ENCODE data around the gene RBM18.

RBM18 gene

DNA sequence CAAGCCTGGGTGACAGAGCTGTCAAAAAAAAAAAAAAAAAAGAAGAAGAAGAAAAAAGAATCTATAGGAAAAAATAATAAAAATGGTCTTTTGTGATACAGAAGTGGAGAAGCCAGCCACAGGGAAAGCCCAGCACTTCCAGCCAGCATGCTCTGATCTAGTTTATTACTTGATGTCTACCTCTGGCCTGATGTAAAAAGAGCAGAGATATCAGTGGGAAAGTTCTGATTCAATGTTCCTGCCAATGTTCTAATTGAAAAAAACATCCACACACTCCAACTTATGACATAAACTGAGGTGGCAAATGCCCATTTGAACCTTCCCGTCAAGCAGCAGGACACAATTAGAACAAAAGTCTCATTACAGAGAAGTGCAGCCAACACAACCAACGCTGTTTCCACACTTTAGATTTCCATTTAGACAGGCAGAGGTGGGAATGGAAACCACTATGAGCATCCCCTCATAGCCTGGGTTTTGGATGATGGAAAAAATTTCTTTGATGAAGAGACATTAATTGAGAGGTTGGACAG lies 5.7 kb downstream of the RBM18 start:
- no peak for DNase-seq

GRCh38 chr9:122256206-122256605 lies 8.4 kb downstream of the RBM18 start:
- DNase-seq = no peak

- no peak for DNase-seq
Measured at GRCh38 chr9:122254761-122255160, 9.9 kb downstream of the RBM18 start.

- DNase-seq = no peak
Measured at GRCh38 chr9:122252796-122253195, 11.8 kb downstream of the RBM18 start.

DNA sequence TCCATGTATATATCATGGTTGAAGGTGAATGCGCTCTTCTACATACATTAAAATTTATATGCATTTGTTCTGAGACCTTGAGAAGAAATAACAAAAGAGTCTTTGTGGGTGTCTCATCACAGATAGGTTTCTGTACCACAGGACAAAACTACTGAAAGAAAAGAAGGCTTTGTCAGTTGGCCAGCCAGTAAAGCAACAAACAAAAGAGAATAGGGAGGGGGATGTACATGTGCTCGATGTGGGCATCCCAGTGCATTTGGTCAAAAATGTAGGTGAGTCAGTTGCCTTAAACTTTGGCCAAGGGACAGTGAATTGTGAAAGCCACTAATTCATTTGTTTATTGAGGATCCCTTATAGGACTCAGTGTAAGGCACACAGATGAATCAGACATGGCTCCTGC lies 13.3 kb downstream of the RBM18 start:
- no peak for DNase-seq

DNA sequence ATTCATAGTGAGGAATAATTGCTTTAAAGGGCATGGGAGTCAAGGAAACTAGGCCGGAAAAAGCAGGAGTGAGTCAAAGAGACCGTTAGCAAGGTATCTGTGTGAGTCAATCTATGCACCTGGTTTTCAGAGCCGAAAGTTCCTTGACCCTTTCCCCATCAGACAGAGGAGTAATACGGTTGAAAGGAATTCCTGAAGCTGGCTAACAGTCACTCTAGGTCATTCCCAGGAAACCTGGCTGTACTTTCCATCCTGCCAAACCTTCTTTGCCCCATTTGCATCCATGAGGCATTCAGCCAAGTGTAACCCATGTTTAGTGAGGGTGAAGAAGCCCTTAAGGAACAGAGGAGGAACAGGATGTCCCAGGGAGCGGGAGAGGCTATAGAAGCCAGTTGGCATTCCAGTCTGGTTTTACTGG lies 16.2 kb downstream of the RBM18 start:
- DNase-seq = no peak

- no peak for DNase-seq
Measured at GRCh38 chr9:122246666-122247065, 18.0 kb downstream of the RBM18 start.

DNA sequence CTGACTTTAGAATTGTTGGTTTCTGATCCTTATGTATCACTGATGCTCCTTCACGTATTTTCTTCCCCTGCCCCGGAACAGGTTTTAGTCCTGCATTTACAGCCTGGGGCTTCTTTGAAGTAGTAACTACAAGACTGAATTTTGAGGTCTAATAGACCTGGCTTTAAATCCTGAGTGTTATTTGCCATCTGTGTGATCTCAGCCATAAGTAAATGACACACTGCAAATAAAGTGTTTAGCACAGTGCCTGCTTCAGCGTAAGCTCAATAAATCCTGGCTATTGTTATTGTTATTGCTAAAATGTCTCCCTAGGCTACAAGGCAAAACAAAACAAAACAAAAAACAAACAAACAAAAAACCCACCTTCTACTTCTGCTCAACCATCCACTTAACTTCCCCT lies 20.3 kb downstream of the RBM18 start:
- DNase-seq = no peak

DNA sequence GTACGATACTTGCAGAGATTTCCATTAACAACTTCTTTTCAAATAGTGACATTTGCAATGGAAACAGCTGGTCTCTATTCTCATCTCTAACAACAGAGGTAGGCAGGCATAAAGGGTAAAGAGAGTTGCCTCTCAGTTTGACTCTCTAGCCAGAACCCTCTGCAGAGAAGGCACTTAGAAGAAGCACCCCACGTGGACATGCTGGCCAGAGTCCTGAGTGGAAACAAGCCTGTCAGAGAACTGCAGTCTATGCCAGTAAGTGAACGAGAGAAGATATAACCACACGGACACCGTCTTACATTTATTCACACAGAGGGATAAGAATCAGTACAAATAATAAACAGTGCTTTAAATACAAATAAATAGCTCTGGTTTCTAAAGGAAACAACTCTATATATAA lies 24.9 kb downstream of the RBM18 start:
- DNase-seq = no peak

DNA sequence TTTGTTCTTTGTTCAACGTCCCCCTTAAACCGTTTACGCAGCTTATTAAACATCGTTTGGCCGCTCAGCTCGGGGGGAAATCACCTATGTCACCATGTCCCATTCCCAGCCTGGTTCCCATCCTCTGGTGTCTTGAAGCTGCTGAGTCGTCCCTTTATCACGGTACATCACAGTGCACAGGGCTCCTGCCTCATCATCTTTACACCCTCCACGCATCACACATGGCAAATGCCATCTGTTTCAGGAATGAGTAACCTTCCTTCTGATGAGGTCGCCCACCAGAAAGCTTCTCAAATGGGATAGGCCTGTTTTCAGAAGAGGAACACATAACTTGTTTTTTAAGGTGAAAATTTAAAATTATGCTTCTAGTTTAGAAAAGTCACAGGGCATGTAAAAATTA lies 28.0 kb downstream of the RBM18 start:
- no peak for DNase-seq

DNA sequence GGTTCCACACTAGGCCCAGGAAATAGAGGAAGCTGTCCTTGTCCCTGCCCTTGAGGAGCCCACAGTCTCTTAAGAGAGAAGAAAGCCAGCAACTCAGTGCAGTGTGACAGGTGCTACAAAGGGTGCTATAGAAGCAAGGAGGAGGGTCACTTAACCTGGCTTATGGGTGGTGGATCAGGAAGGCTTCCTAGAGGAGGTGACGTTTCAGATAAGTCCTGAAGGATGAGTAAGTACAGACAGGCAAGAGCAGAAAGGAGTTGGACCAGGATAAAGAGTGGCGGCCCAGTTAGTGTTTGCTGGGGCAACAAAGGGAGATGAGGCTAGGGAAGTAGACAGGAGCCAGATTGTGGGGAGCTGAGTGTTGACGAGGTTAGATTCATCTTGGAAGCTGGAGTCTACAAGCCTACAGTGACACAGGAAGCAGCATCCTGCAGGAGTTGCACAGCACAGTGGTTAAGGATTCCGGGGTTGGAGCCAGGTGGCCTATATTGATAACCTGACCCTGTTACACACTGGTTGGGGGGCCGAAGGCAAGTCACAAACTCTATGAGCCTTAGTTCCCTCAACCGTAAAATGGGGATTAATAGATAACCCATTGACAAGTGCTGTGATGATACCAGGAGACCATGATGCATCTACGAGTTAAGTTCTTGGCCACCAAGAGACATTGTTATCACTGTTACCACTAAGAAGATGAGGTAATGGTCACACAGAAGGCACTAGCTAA lies 30.5 kb downstream of the RBM18 start:
- no peak for DNase-seq

- DNase-seq = no peak
Measured at GRCh38 chr9:122232796-122233306, 31.8 kb downstream of the RBM18 start.

DNA sequence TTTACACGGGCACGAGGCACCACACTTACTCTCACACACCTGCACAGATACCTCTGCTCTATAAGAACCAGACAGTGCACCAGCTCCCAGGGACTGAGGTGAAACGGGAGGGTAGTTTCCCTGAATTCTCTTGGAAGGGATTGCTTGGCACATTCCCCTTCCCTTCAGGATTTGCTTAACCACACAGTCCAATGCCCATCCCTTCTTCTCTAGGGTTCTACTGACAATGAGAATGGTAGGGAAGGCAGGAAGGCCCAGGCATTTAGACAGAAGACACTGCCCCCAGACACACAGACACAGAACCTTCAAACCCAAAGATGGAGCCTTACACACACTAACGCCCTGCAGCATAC lies 35.2 kb downstream of the RBM18 start:
- DNase-seq = no peak

- DNase-seq = no peak
Measured at GRCh38 chr9:122228568-122229484, 35.8 kb downstream of the RBM18 start, which contains the start of gene LHX6. Gene LHX6, minus strand, starts transcription at chr9:122228957. Its CDS starts 217 bp downstream, at chr9:122228740.

DNA sequence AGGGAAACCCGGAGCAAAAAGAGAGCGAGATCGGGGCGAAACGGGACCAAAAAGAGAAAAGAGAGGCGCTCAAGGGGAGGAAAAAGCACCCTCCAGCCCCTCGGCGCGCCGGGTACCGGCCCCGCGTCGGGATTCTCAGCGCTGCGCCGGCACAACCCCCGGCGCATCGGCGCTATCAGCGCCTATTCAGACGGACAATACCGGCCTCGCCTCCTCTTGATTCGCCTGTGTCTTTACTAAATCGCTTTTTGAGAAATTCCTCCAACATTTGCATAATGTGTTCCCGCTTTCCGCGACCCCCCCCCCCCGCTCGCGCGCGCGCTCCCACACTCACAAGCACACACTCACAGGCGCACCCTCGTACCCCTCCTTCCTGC lies 36.5 kb downstream of the RBM18 start:
- DNase-seq = no peak

DNA sequence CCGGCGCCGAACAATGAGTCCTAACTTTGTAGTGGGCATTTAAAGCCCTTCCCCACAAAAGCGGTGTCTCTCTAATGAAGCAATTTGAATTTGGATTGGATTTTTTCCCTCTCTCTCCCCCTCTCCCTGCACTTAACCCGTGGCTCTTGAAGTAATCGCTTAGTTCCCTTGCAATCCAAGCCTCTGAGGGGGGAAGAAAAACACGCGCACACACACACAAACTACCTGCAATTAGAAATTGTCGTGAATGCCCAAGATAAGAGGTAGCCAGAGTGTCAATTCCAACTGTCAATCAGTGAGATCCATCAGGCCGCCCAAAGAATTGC lies 37.1 kb downstream of the RBM18 start:
- DNase-seq = no peak

DNA sequence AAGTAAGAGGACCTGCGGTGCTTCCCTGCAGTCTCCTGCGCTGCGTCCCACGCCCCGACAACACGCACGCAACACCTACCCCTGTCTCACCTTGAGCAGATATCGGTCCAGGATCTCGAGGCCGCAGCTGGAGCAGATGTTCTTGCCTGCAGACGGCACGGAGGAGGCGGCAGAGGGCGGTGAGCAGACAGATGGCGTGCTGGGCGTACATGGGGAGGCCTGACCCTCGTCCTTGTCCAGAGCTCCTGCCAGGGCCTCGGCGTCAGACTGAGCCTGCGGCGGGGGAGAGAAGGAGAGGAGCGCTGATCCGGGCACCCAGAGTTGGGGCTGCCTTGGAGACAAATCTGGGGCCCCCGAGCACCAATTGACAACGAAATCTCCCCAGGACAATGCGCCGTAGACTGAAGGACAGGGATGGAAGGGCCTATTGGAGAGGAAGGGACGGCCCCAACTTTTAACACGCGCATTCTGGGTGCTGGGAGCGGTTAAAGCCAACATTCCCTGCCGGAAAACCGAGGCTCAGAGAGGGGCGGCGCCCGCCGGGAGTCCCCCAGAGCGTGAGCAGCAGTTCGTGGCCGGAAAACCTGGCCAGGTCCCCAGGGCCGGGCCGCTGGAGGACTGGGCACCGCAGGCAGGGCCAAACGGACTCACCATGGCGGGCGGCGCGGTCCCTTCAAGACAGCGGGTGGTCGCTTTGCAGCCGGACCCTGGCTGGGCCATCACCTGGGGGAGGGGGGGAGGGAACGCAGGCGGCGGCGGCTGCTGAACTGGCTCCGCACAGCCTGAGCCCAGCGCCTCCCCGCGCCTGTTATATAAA lies 37.7 kb downstream of the RBM18 start:
- DNase-seq = no peak

- no peak for DNase-seq
Measured at GRCh38 chr9:122226142-122226757, 38.4 kb downstream of the RBM18 start.

DNA sequence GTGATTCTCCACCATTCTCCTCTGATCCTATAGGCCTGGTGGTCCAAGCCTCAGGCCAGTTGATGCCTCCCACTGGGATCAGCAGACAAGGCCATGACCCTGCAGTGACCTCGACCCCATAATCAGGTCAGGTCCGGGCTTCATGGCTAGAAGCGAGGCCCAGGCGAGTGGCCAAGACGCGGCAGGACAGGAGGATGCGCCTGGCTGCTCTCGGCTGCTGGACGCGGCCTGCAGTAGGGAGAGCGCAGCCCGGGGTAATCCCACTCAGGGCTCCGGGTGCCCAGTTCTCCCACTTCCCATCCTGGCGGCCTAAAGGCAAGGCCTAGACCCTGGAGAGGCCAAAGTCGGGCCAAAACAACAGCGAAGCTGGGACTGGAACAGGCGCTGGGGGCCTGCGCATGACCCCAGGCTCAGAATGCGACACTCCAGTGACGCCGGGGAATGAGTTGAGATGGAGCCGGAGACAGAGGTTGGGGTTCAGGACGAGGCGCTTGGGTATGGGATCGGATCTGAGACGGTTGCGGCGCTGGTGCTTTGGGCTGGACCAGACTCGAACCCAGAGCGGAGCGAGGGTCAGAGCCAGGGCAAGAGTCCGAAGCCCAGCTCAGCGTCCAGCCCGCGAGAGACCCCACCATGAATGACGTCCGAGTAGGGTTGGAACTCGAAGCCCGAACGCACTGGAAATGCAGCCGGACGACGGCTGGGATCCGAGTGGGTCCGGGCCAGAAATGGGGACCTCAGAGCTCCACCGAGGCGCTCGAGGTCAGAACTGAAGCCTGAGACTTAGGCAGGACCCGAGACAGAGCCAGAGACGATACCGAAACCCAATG lies 39.1 kb downstream of the RBM18 start:
- no peak for DNase-seq

DNA sequence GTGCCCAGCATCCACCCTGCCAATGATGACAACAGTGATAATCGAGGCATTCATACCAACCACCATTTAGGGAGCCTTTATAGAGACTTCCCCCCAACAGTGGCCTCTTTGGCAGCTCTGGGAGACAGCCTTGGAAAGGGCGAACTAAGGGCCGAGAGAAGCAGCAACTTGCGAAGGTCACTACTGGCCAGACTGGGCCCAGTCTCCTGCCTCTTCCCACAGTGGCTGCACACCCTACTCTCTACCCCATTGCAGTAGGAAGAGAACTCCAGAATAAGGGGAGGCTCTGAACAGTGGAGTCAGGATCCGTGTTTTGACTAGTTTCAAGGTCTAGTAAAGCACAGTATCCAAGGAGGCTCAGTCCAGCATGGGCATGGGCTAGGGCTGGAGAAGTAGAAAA lies 41.2 kb downstream of the RBM18 start:
- no peak for DNase-seq

DNA sequence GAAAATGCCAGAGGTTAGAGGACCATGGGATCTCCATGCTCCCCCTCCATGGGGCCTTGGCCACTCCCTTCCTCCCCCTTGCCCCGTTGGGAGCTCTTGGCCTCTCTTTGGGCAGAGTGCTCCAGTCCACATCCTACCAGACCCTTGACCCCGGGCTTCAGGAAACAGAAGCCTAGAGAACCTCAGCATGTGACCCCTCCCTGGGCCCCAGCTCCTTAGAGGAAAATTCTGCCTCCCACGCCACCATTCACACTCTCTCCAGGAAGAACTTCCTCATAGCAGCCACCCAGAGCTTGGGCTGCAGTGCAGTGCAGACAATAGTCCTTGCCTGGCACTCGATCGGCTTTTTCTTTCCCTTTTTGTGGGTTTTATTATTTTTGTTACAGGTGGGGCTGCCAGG lies 41.8 kb downstream of the RBM18 start:
- DNase-seq = no peak

Measured in stimulated activated CD4-positive, alpha-beta T cell treated with anti-CD3 and anti-CD28 coated beads, Interleukin-2, amount 100 ng/mL, for 24 hours (primary cell).